Gastroesophageal sphincter (tissue), 4 donors: ENCODE measurements around the gene PASD1. TPM values are rescaled to one million over a fixed set of nuclear protein-coding genes. Genes with fewer than 3 reads are reported as not detected.

Experiments
- ATAC-seq: fragments of 150-250 bp; one replicate; pipeline ENCODE4 v1.9.1; 2016; ENCODE audit warnings: mild to moderate bottlenecking, moderate library complexity
- H3K27ac ChIP-seq, 4 donors: fragments of 200-600 bp; sonication (generic) in 3 of 4; 1 replicate in 3 of 4; 2 replicates in 1 of 4; pipeline ENCODE4 v1.5.1; 2016 to 2019
- H3K27me3 ChIP-seq: fragments of 200-600 bp; sonication (generic); one replicate; pipeline ENCODE4 v1.5.1; 2019
- H3K36me3 ChIP-seq, 2 donors: fragments of 200-600 bp; sonication (generic); one replicate each; pipeline ENCODE4 v1.5.1; 2019; ENCODE audit warnings: control low read depth in 1 of 2
- H3K4me1 ChIP-seq, 3 donors: fragments of 200-600 bp; sonication (generic); 1 replicate in 2 of 3; 2 replicates in 1 of 3; pipeline ENCODE4 v1.5.1; 2016 to 2019; ENCODE audit warnings: control low read depth in 2 of 3
- H3K4me3 ChIP-seq, 2 donors: fragments of 200-600 bp; sonication (generic); one replicate each; pipeline ENCODE4 v1.5.1; 2019; ENCODE audit warnings: mild to moderate bottlenecking in 1 of 2, moderate library complexity in 1 of 2
- H3K9me3 ChIP-seq, 3 donors: fragments of 200-600 bp; sonication (generic); one replicate each; pipeline ENCODE4 v1.5.1; 2017 to 2019; ENCODE audit warnings: control low read depth in 2 of 3
- CTCF ChIP-seq, 4 experiments: fragments of 200-600 bp in 2 of 4; fragments of 450-650 bp in 2 of 4; sonication (generic) in 1 of 4; IDR thresholded peaks; one replicate each; pipeline ENCODE4 v1.5.1; 2017 to 2019; ENCODE audit warnings: antibody characterized with exemption in 4 of 4, mild to moderate bottlenecking in 2 of 4, moderate library complexity in 2 of 4
- EP300 ChIP-seq: sonication (generic); formaldehyde crosslinking; IDR thresholded peaks from one replicate; pipeline ENCODE4 v1.6.1; 2017; ENCODE audit warnings: antibody characterized with exemption, mild to moderate bottlenecking
- POLR2A ChIP-seq, 2 donors: fragments of 450-650 bp; IDR thresholded peaks; one replicate each; pipeline ENCODE4 v1.6.1; 2017; ENCODE audit warnings: antibody characterized with exemption in 2 of 2, mild to moderate bottlenecking in 2 of 2, moderate library complexity in 1 of 2
- POLR2AphosphoS5 ChIP-seq: sonication (generic); formaldehyde crosslinking; IDR thresholded peaks from one replicate; pipeline ENCODE4 v1.6.1; 2017; ENCODE audit warnings: antibody characterized with exemption
- WGBS, 2 donors: methylation state at CpG; one replicate each; pipeline ENCODE4 v1.1.5; 2018; ENCODE audit warnings: low coverage in 1 of 2; 5-methylcytosine and 5-hydroxymethylcytosine counted together
- total RNA-seq, 4 donors: library from RNA; depleted of rRNA; stranded (reverse); fragments of >200 nt; gene quantifications; one replicate each; pipeline ENCODE4 v1.1.0, GENCODE V29; 2016

Gene PASD1
- total RNA-seq, 4 donors from 2014 or later: not detected

- Histone ChIP-seq H3K27me3 (no peaks in the 10 kb centered on the region), H3K36me3 (no peaks in the 10 kb centered on the region), H3K9me3 (no peaks in the 10 kb centered on the region), H3K27ac (no peak overlapping the region), H3K4me3 (no peak overlapping the region), H3K4me1 (no peaks in the 10 kb centered on the region)
- TF ChIP-seq CTCF (IDR thresholded peaks at IDR 0.05) (no peak), POLR2AphosphoS5 (no peak), EP300 (no peak), POLR2A (IDR thresholded peaks at IDR 0.05) (no peak)
- 0% methylated on average over 1 of the region's 1 CpG; no CpG with 5 or more reads in 1 of the 2 donors for whole genome bisulfite sequencing, 2 donors
- ATAC-seq: no peak
Observed at GRCh38 chrX:151596282-151596681, 32.8 kb downstream of the PASD1 start.

GRCh38 chrX:151604931-151605330, 41.5 kb downstream of the PASD1 start:
- TF ChIP-seq EP300 (no peak), POLR2A (IDR thresholded peaks at IDR 0.05) (no peak), CTCF (IDR thresholded peaks at IDR 0.05) (no peak), POLR2AphosphoS5 (no peak)
- Histone ChIP-seq H3K9me3 (no peaks in the 10 kb centered on the region), H3K4me1 (no peaks in the 10 kb centered on the region), H3K4me3 (no peak overlapping the region), H3K36me3 (no peaks in the 10 kb centered on the region), H3K27ac (no peak overlapping the region), H3K27me3 (no peaks in the 10 kb centered on the region)
- no peak for ATAC-seq
- WGBS, 2 donors: 13 to 33% methylated on average over 1 of the region's 1 CpG

GRCh38 chrX:151609222-151609621, 45.7 kb downstream of the PASD1 start:
- no peaks in the 10 kb centered on the region for H3K4me1 ChIP-seq
- no peak for ATAC-seq
- no peaks in the 10 kb centered on the region for H3K27me3 ChIP-seq
- H3K4me3 ChIP-seq: no peak overlapping the region
- no peak overlapping the region for H3K27ac ChIP-seq
- TF ChIP-seq EP300 (no peak), POLR2AphosphoS5 (no peak), POLR2A (IDR thresholded peaks at IDR 0.05) (no peak), CTCF (IDR thresholded peaks at IDR 0.05) (no peak)
- H3K36me3 ChIP-seq: no peaks in the 10 kb centered on the region
- WGBS, 2 donors: 70 to 83% methylated on average over 5 of the region's 5 CpGs
- H3K9me3 ChIP-seq: no peaks in the 10 kb centered on the region

GRCh38 chrX:151621422-151621821, 57.9 kb downstream of the PASD1 start:
- Histone ChIP-seq H3K27ac (no peak overlapping the region), H3K27me3 (no peaks in the 10 kb centered on the region), H3K4me3 (no peak overlapping the region), H3K36me3 (no peaks in the 10 kb centered on the region), H3K4me1 (no peaks in the 10 kb centered on the region), H3K9me3 (no peaks in the 10 kb centered on the region)
- 59% methylated on average over 3 of the region's 3 CpGs for whole genome bisulfite sequencing, 2 donors
- TF ChIP-seq POLR2AphosphoS5: no peak
- no peak for TF ChIP-seq POLR2A (IDR thresholded peaks at IDR 0.05)
- no peak for TF ChIP-seq EP300
- no peak for TF ChIP-seq CTCF (IDR thresholded peaks at IDR 0.05)
- no peak for ATAC-seq

- ATAC-seq: no peak
- no peaks in the 10 kb centered on the region for H3K4me1 ChIP-seq
- H3K27ac ChIP-seq: no peak overlapping the region
- TF ChIP-seq POLR2AphosphoS5: no peak
- TF ChIP-seq CTCF (IDR thresholded peaks at IDR 0.05): no peak
- TF ChIP-seq EP300: no peak
- no peak for TF ChIP-seq POLR2A (IDR thresholded peaks at IDR 0.05)
- H3K9me3 ChIP-seq: no peaks in the 10 kb centered on the region
- 39 to 67% methylated on average over 1 to 2 of the region's 2 CpGs for WGBS, 2 donors
- no peak overlapping the region for H3K4me3 ChIP-seq
- no peaks in the 10 kb centered on the region for H3K36me3 ChIP-seq
- H3K27me3 ChIP-seq: no peaks in the 10 kb centered on the region
Observed at GRCh38 chrX:151624677-151625076, 61.2 kb downstream of the PASD1 start.
